GM18907 (cell line): ENCODE measurements around the gene NEURL3.
A peak's percentile ranks its signal among the peaks of the same experiment; 100 is the strongest.

Source experiments
- ATAC-seq: cut with Tn5 transposase; IDR thresholded peaks from one replicate; pipeline ENCODE4 v1.9.1; 2021; ENCODE audit warnings: mild to moderate bottlenecking, moderate library complexity; ENCODE audit not compliant: unreplicated experiment

The NEURL3 gene

GRCh38 chr2:96528006-96528699, 23.0 kb upstream of the NEURL3 start:
- ATAC-seq: peak; percentile 33

- ATAC-seq: peak; percentile 29
Observed at GRCh38 chr2:96527286-96528005, 22.3 kb upstream of the NEURL3 start.

- ATAC-seq: no peak
Observed at GRCh38 chr2:96526615-96527285, 21.6 kb upstream of the NEURL3 start.

- no peak for ATAC-seq
Observed at GRCh38 chr2:96526101-96526591, 21.0 kb upstream of the NEURL3 start.

GRCh38 chr2:96525211-96525507, 20.0 kb upstream of the NEURL3 start:
- ATAC-seq: no peak

GRCh38 chr2:96524482-96525210, 19.5 kb upstream of the NEURL3 start:
- no peak for ATAC-seq

GRCh38 chr2:96523659-96524481, 18.7 kb upstream of the NEURL3 start:
- no peak for ATAC-seq

- no peak for ATAC-seq
Observed at GRCh38 chr2:96522304-96523203, 17.4 kb upstream of the NEURL3 start.

GRCh38 chr2:96521219-96521618, 16.1 kb upstream of the NEURL3 start:
- no peak for ATAC-seq

- ATAC-seq: no peak
Observed at GRCh38 chr2:96520697-96521096, 15.5 kb upstream of the NEURL3 start.

GRCh38 chr2:96520231-96520630, 15.1 kb upstream of the NEURL3 start:
- ATAC-seq: no peak

GRCh38 chr2:96517079-96517478, 11.9 kb upstream of the NEURL3 start:
- ATAC-seq: no peak

- no peak for ATAC-seq
Observed at GRCh38 chr2:96514521-96514920, 9.4 kb upstream of the NEURL3 start.

- ATAC-seq: no peak
Observed at GRCh38 chr2:96512341-96512740, 7.2 kb upstream of the NEURL3 start.

- no peak for ATAC-seq
Observed at GRCh38 chr2:96511851-96512250, 6.7 kb upstream of the NEURL3 start.

- no peak for ATAC-seq
Observed at GRCh38 chr2:96510931-96511595, 5.9 kb upstream of the NEURL3 start.

GRCh38 chr2:96509847-96510230, 4.7 kb upstream of the NEURL3 start:
- ATAC-seq: no peak

- no peak for ATAC-seq
Observed at GRCh38 chr2:96509114-96509846, 4.1 kb upstream of the NEURL3 start.
